IMR-90 (cell line): ENCODE data around the gene KRTAP10-10. TPM values are rescaled to one million over a fixed set of nuclear protein-coding genes. Genes with fewer than 3 reads are reported as not detected.

Experiments
- microRNA-seq, 2 experiments: library from miRNA; stranded (forward) in 1 of 2; unstranded in 1 of 2; fragments of 10-50 nt in 1 of 2; fragments of <30 nt in 1 of 2; gene quantifications in 1 of 2; microRNA quantifications in 1 of 2; one replicate each; pipeline versions ENCODE3 to v1.1.0; 2013 to 2020; ENCODE audit not compliant: insufficient read depth in 1 of 2, insufficient read length in 1 of 2, unreplicated experiment in 1 of 2
- polyA plus RNA-seq, 3 experiments: library from polyadenylated mRNA; depleted of rRNA; stranded (reverse); fragments of >200 nt; gene quantifications; 2 replicates each; pipeline ENCODE4 v1.2.3, GENCODE V29; 2012; ENCODE audit warnings: low replicate concordance in 1 of 3
- small RNA-seq, 5 experiments: library from RNA; depleted of rRNA; stranded (forward); fragments of <200 nt; gene quantifications; one replicate each; pipeline ENCODE3, GENCODE V24; 2012
- total RNA-seq: library from RNA; depleted of rRNA; stranded (reverse); fragments of >200 nt; gene quantifications from 2 replicates; pipeline ENCODE4 v1.2.3, GENCODE V29; 2012; rRNA removed

Gene KRTAP10-10
- total and polyA plus RNA-seq, 2 of the 4 experiments (the other 2 are of a cell fraction), result not detected

Small RNAs within 50 kb of the gene (microRNA-seq; reads per million reads assigned to microRNA genes)
- gene KRTAP12-6P (ENCODE audit: insufficient read depth, insufficient read length), result not detected

Small RNAs within 50 kb of the gene (small RNA-seq; reads per million reads assigned to genes)
- 0 reads per million in 5 experiments for gene KRTAP12-6P

Other genes with a start within 250 kb of the KRTAP10-10 start
- under 0.01 TPM in 2 replicates for gene LRRC3, start 181.8 kb upstream of the KRTAP10-10 start, total RNA-seq
- gene LRRC3, start 181.8 kb upstream of the KRTAP10-10 start, polyA plus RNA-seq (2012; rRNA removed), result 0.38 and 0.53 TPM in 2 replicates
- not detected in 2 replicates for gene KRTAP10-1, start 97.2 kb upstream of the KRTAP10-10 start, total RNA-seq
- not detected in 2 replicates for gene KRTAP10-1, start 97.2 kb upstream of the KRTAP10-10 start, polyA plus RNA-seq (2012; rRNA removed)
- gene KRTAP10-2, start 85.9 kb upstream of the KRTAP10-10 start, total RNA-seq, result not detected in 2 replicates
- gene KRTAP10-2, start 85.9 kb upstream of the KRTAP10-10 start, polyA plus RNA-seq (2012; rRNA removed), result not detected in 2 replicates
- gene KRTAP10-3, start 78.6 kb upstream of the KRTAP10-10 start, total RNA-seq, result not detected in 2 replicates
- not detected in 2 replicates for gene KRTAP10-3, start 78.6 kb upstream of the KRTAP10-10 start, polyA plus RNA-seq (2012; rRNA removed)
- not detected in 2 replicates for gene KRTAP10-4, start 63.6 kb upstream of the KRTAP10-10 start, total RNA-seq
- not detected in 2 replicates for gene KRTAP10-4, start 63.6 kb upstream of the KRTAP10-10 start, polyA plus RNA-seq (2012; rRNA removed)
- gene KRTAP10-5, start 56.8 kb upstream of the KRTAP10-10 start, total RNA-seq, result not detected in 2 replicates
- gene KRTAP10-5, start 56.8 kb upstream of the KRTAP10-10 start, polyA plus RNA-seq (2012; rRNA removed), result not detected in 2 replicates
- gene KRTAP10-6, start 44.9 kb upstream of the KRTAP10-10 start, total RNA-seq, result not detected in 2 replicates
- not detected in 2 replicates for gene KRTAP10-6, start 44.9 kb upstream of the KRTAP10-10 start, polyA plus RNA-seq (2012; rRNA removed)
- gene KRTAP10-7, start 36.8 kb upstream of the KRTAP10-10 start, total RNA-seq, result not detected in 2 replicates
- gene KRTAP10-7, start 36.8 kb upstream of the KRTAP10-10 start, polyA plus RNA-seq (2012; rRNA removed), result not detected in 2 replicates
- not detected in 2 replicates for gene KRTAP10-8, start 25.3 kb upstream of the KRTAP10-10 start, total RNA-seq
- not detected in 2 replicates for gene KRTAP10-8, start 25.3 kb upstream of the KRTAP10-10 start, polyA plus RNA-seq (2012; rRNA removed)
- not detected in 2 replicates for gene KRTAP10-9, start 10.3 kb upstream of the KRTAP10-10 start, total RNA-seq
- not detected in 2 replicates for gene KRTAP10-9, start 10.3 kb upstream of the KRTAP10-10 start, polyA plus RNA-seq (2012; rRNA removed)
- not detected in 2 replicates for gene KRTAP10-11, start 9.1 kb downstream of the KRTAP10-10 start, total RNA-seq
- gene KRTAP10-11, start 9.1 kb downstream of the KRTAP10-10 start, polyA plus RNA-seq (2012; rRNA removed), result not detected in 2 replicates
- gene KRTAP12-4, start 17.3 kb downstream of the KRTAP10-10 start, total RNA-seq, result not detected in 2 replicates
- not detected in 2 replicates for gene KRTAP12-4, start 17.3 kb downstream of the KRTAP10-10 start, polyA plus RNA-seq (2012; rRNA removed)
- not detected in 2 replicates for gene KRTAP12-3, start 20.6 kb downstream of the KRTAP10-10 start, total RNA-seq
- gene KRTAP12-3, start 20.6 kb downstream of the KRTAP10-10 start, polyA plus RNA-seq (2012; rRNA removed), result not detected in 2 replicates
- not detected in 2 replicates for gene KRTAP12-2, start 29.6 kb downstream of the KRTAP10-10 start, total RNA-seq
- gene KRTAP12-2, start 29.6 kb downstream of the KRTAP10-10 start, polyA plus RNA-seq (2012; rRNA removed), result not detected in 2 replicates
- not detected in 2 replicates for gene KRTAP12-1, start 44.8 kb downstream of the KRTAP10-10 start, total RNA-seq
- gene KRTAP12-1, start 44.8 kb downstream of the KRTAP10-10 start, polyA plus RNA-seq (2012; rRNA removed), result not detected in 2 replicates
- gene KRTAP10-12, start 59.8 kb downstream of the KRTAP10-10 start, total RNA-seq, result not detected in 2 replicates
- not detected in 2 replicates for gene KRTAP10-12, start 59.8 kb downstream of the KRTAP10-10 start, polyA plus RNA-seq (2012; rRNA removed)
- gene TSPEAR, start 74.2 kb downstream of the KRTAP10-10 start, total RNA-seq, result not detected in 2 replicates
- not detected in 2 replicates for gene TSPEAR, start 74.2 kb downstream of the KRTAP10-10 start, polyA plus RNA-seq (2012; rRNA removed)
- gene UBE2G2, start 164.5 kb downstream of the KRTAP10-10 start, total RNA-seq, result 65.4 and 75.8 TPM in 2 replicates
- 81.9 and 91.7 TPM in 2 replicates for gene UBE2G2, start 164.5 kb downstream of the KRTAP10-10 start, polyA plus RNA-seq (2012; rRNA removed)
- 64.9 and 103 TPM in 2 replicates for gene SUMO3, start 180.7 kb downstream of the KRTAP10-10 start, total RNA-seq
- gene SUMO3, start 180.7 kb downstream of the KRTAP10-10 start, polyA plus RNA-seq (2012; rRNA removed), result 101 and 104 TPM in 2 replicates
- 194 and 230 TPM in 2 replicates for gene PTTG1IP, start 236.3 kb downstream of the KRTAP10-10 start, total RNA-seq
- 156 and 167 TPM in 2 replicates for gene PTTG1IP, start 236.3 kb downstream of the KRTAP10-10 start, polyA plus RNA-seq (2012; rRNA removed)